GM19193 (cell line): Measurements from ENCODE around the gene SLC12A1.

Experiments
- POLR2A ChIP-seq: IDR thresholded peaks from 4 replicates; pipeline ENCODE4 v1.6.1; 2011; ENCODE audit not compliant: insufficient read depth, insufficient read length; ENCODE audit errors: extremely low read depth

SLC12A1 gene

GRCh38 chr15:48315041-48315440, 108.9 kb downstream of the SLC12A1 start:
- TF ChIP-seq POLR2A, result no peak

DNA sequence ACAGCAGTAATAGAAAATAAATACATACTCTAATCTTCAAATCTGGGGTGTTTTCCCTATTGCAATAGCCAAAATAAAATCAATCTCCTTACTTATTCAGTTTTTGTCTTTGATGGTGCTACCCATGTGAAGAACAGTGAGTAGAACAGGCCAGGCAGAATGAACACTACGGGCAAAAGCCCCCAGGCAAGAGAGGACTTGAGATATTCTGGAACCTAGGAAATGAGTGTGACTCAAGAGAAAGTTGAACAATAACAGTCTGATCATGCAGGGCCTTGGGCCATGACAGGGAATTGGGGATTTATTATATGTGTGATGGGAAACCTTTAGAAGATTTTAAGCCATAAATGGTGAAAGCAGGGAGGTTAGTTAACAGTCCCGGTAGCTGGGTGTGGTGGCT, 111.1 kb downstream of the SLC12A1 start:
- TF ChIP-seq POLR2A, result no peak

GRCh38 chr15:48318131-48318530, 112.0 kb downstream of the SLC12A1 start:
- TF ChIP-seq POLR2A, result no peak

GRCh38 chr15:48323294-48323693, 117.2 kb downstream of the SLC12A1 start:
- TF ChIP-seq POLR2A, result no peak

DNA sequence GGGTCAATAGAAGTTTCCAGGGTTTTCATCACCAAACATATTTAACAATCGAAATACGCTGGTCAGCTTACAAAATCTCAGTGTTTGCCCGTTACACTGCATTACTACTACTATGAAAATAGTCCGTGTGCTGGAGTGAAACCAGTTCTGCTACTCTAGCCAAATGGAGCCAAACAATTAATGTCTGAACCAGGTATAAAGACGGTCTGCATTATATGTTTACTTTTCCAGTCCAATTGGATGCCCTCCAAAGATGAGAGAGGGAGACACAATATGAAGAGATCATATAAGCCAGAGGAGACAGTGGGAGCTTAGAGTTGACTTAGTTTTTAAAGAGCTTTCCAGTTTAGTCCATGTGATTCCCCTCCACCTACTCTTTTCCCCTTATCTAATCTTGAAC, 118.8 kb downstream of the SLC12A1 start:
- no peak for TF ChIP-seq POLR2A

- TF ChIP-seq POLR2A, result no peak
Observed at GRCh38 chr15:48325400-48325799, 119.3 kb downstream of the SLC12A1 start.

GRCh38 chr15:48330105-48330785, 124.1 kb downstream of the SLC12A1 start:
- no peak for TF ChIP-seq POLR2A

- peak; percentile 93 for TF ChIP-seq POLR2A
Observed at GRCh38 chr15:48330855-48331795, 125.0 kb downstream of the SLC12A1 start, which contains the start of gene DUT. TSS of gene DUT (plus strand) at chr15:48331429. CDS start at chr15:48331516, 87 bp downstream.

DNA sequence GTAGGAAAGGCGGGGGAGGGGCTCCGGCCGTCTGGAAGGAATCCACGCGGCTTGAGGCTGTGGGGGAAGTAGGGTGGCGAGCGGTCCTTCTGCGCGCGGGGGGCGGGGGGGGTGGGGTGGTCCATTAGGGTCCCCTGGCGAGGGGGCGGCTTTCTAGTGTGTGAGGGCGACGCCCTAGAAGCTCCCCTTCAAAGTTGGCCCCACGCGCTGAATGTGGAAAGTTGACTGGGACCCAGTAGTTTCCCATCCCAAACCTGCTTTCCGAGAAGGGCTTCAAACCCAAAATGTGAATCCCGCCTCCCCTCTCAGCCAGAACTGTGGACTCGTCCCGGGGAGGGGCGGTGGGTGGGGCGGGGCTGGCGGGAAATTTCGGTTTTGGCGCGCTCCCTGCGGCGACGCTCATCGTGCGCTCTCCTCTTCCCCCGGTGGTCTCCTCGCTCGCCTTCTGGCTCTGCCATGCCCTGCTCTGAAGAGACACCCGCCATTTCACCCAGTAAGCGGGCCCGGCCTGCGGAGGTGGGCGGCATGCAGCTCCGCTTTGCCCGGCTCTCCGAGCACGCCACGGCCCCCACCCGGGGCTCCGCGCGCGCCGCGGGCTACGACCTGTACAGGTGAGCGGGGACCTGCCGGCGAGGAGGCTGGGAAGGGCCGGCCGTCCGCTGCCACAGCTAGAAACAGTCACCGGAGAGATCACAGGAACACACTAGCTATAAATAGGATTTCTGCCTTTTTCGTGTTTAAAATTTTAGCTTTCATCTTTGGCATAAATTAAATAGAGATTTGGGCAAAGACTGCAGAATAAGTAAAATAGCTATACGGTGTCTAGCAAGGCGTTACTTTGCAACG, 125.9 kb downstream of the SLC12A1 start:
- peak; percentile 47 for TF ChIP-seq POLR2A

- no peak for TF ChIP-seq POLR2A
Observed at GRCh38 chr15:48332642-48333034, 126.5 kb downstream of the SLC12A1 start.

- TF ChIP-seq POLR2A, result no peak
Observed at GRCh38 chr15:48333540-48333939, 127.4 kb downstream of the SLC12A1 start.

DNA sequence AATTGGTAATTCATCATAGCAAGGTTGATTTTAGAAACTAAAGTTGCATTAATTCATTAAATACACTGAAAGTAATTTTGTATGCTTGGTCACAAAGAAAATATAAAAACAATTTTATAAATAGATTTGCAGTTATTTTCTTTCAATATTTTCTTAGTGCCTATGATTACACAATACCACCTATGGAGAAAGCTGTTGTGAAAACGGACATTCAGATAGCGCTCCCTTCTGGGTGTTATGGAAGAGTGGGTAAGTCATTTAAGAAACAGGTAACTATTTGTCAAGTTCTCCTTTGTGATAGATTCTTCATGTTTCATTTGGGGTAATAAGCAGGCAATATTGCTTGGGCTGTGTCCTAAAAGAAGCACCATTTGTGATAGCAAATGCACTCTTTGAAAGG, 128.2 kb downstream of the SLC12A1 start:
- TF ChIP-seq POLR2A, result no peak

- TF ChIP-seq POLR2A, result no peak
Observed at GRCh38 chr15:48336940-48337339, 130.8 kb downstream of the SLC12A1 start.

- TF ChIP-seq POLR2A, result no peak
Observed at GRCh38 chr15:48337607-48338006, 131.5 kb downstream of the SLC12A1 start.

DNA sequence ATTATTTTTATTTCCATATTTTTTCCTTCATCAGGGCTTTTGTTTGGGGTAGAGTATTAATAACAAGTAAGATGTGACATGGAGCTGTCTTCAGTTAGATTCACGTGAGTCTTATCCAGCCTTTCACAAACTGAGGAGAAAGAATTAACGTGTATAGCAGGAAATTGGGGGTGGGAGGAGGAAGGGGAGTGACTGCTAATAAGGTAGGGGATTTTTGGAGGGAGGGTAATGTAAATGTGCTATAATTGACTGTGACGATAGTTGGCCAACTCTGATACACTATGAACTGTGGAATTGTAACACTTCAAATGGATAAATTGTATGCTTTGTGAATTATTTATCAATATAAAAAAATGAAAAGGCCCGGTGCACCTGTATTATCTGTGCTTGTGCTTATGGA, 134.0 kb downstream of the SLC12A1 start:
- TF ChIP-seq POLR2A, result no peak
